HCT116 (cell line): ENCODE measurements around the gene C15orf40.

ENCODE experiments used
- EGR1 ChIP-seq: IDR thresholded peaks from 2 replicates; pipeline ENCODE4 v1.6.1; 2012; ENCODE audit warnings: low read depth
- JUND ChIP-seq: IDR thresholded peaks from 2 replicates; pipeline ENCODE4 v1.6.1; 2012
- POLR2A ChIP-seq: IDR thresholded peaks from 2 replicates; pipeline ENCODE4 v1.7.0; 2011; ENCODE audit warnings: borderline replicate concordance; ENCODE audit not compliant: insufficient read depth, insufficient read length; ENCODE audit errors: extremely low read depth
- RAD21 ChIP-seq: IDR thresholded peaks from 2 replicates; pipeline ENCODE4 v1.6.1; 2012; ENCODE audit warnings: low read depth, mild to moderate bottlenecking
- SIN3A ChIP-seq: IDR thresholded peaks from 2 replicates; pipeline ENCODE4 v1.6.1; 2012; ENCODE audit warnings: low read depth
- SP1 ChIP-seq: IDR thresholded peaks from 2 replicates; pipeline ENCODE4 v1.6.1; 2012; ENCODE audit warnings: low read depth
- SRF ChIP-seq: IDR thresholded peaks from 2 replicates; pipeline ENCODE4 v1.6.1; 2012; ENCODE audit warnings: low read depth
- TF ChIP-seq, protein P1 (sequence below), 3 experiments: fragments of 200-600 bp in 1 of 3; sonication (generic) in 1 of 3; IDR thresholded peaks in 2 of 3; conservative IDR thresholded peaks in 1 of 3; 2 replicates each; pipeline ENCODE4 v1.5.1; 2012 to 2017; ENCODE audit warnings: low read depth in 2 of 3, low read length in 2 of 3, antibody characterized with exemption in 1 of 3, borderline replicate concordance in 1 of 3, control low read depth in 1 of 3, mild to moderate bottlenecking in 1 of 3, mixed read lengths in 1 of 3, mixed run types in 1 of 3, moderate library complexity in 1 of 3; ENCODE audit not compliant: insufficient read depth in 1 of 3
- TF ChIP-seq, protein P2 (sequence below): IDR thresholded peaks from 2 replicates; pipeline ENCODE4 v1.6.1; 2012

DNA sequence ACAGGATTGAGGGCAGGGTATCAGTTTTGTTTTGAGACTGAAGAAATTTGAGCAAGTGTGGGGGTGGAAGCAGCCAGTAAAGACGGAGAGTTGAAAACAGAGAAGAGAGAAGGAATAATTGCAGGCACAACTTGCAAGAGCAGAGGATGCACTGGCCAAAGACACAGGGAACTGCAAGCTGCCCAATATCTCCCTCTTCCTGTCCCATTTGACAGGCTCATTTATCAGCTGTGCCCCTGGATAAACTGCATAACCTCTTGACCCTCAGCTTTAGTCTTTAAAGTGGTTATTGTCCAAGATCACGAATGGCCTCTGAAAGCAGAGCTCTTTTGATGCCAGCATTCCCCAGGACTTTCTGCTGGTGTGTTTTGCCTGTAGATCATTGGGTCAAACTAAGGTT lies 30.5 kb downstream of the C15orf40 start:
- TF ChIP-seq, protein P1, sequence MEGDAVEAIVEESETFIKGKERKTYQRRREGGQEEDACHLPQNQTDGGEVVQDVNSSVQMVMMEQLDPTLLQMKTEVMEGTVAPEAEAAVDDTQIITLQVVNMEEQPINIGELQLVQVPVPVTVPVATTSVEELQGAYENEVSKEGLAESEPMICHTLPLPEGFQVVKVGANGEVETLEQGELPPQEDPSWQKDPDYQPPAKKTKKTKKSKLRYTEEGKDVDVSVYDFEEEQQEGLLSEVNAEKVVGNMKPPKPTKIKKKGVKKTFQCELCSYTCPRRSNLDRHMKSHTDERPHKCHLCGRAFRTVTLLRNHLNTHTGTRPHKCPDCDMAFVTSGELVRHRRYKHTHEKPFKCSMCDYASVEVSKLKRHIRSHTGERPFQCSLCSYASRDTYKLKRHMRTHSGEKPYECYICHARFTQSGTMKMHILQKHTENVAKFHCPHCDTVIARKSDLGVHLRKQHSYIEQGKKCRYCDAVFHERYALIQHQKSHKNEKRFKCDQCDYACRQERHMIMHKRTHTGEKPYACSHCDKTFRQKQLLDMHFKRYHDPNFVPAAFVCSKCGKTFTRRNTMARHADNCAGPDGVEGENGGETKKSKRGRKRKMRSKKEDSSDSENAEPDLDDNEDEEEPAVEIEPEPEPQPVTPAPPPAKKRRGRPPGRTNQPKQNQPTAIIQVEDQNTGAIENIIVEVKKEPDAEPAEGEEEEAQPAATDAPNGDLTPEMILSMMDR (IDR thresholded peaks at IDR 0.05 in 2 of 3, conservative IDR thresholded peaks at IDR 0.05 in 1 of 3; ENCODE audit: borderline replicate concordance in 1 of 3, insufficient read depth in 1 of 3, low read depth in 2 of 3, low read length in 2 of 3), result no peak
- TF ChIP-seq RAD21, result no peak
- TF ChIP-seq SIN3A, result no peak
- no peak for TF ChIP-seq POLR2A
- TF ChIP-seq JUND, result no peak
- no peak for TF ChIP-seq SP1
- no peak for TF ChIP-seq EGR1
- no peak for TF ChIP-seq SRF
- TF ChIP-seq, protein P2, sequence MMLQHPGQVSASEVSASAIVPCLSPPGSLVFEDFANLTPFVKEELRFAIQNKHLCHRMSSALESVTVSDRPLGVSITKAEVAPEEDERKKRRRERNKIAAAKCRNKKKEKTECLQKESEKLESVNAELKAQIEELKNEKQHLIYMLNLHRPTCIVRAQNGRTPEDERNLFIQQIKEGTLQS, result no peak
